SK-N-SH treated with all-trans-retinoic acid at 6 μM for 48 hours (cell line): ENCODE results near the gene PRKCZ.

Source experiments
- ARNTL ChIP-seq: fragments of 450-650 bp; formaldehyde crosslinking; IDR thresholded peaks from 2 replicates; pipeline ENCODE4 v1.5.0; 2020; ENCODE audit warnings: low read depth, mild to moderate bottlenecking, moderate library complexity, borderline replicate concordance
- CREB5 ChIP-seq: fragments of 250-450 bp; sonication (Bioruptor Pico); IDR thresholded peaks from 2 replicates; pipeline ENCODE4 v1.5.1; 2020; ENCODE audit warnings: low read depth, mild to moderate bottlenecking, moderate library complexity
- CSDC2 ChIP-seq: fragments of 250-450 bp; sonication (Bioruptor Pico); IDR thresholded peaks from 2 replicates; pipeline ENCODE4 v1.5.0; 2020; ENCODE audit warnings: mild to moderate bottlenecking, moderate library complexity
- ISL1 ChIP-seq: fragments of 250-450 bp; sonication (Bioruptor Pico); IDR thresholded peaks from 2 replicates; pipeline ENCODE4 v2.1.2; 2022; ENCODE audit warnings: mild to moderate bottlenecking, moderate library complexity
- PATZ1 ChIP-seq: fragments of 250-450 bp; sonication (Bioruptor Pico); IDR thresholded peaks from 2 replicates; pipeline ENCODE4 v1.8.0; 2020; ENCODE audit warnings: mild to moderate bottlenecking, moderate library complexity, borderline replicate concordance
- PPARA ChIP-seq: fragments of 250-450 bp; sonication (Bioruptor Pico); IDR thresholded peaks from 2 replicates; pipeline ENCODE4 v1.5.0; 2020; ENCODE audit warnings: mild to moderate bottlenecking, borderline replicate concordance
- TOX ChIP-seq: fragments of 250-450 bp; sonication (Bioruptor Pico); IDR thresholded peaks from 2 replicates; pipeline ENCODE4 v1.8.0; 2021; ENCODE audit warnings: mild to moderate bottlenecking, moderate library complexity, borderline replicate concordance
- ZNF565 ChIP-seq: fragments of 450-650 bp; formaldehyde crosslinking; conservative IDR thresholded peaks from 2 replicates; pipeline ENCODE4 v1.5.0; 2020; ENCODE audit warnings: low read depth, mild to moderate bottlenecking, moderate library complexity
- ZNF70 ChIP-seq: fragments of 450-650 bp; formaldehyde crosslinking; IDR thresholded peaks from 2 replicates; pipeline ENCODE4 v1.5.0; 2020; ENCODE audit warnings: mild to moderate bottlenecking, moderate library complexity

GRCh38 chr1:2031546-2032540 lies 18.4 kb upstream of the PRKCZ start:
- no peak for TF ChIP-seq PATZ1 (CRISPR knock-in tag)
- TF ChIP-seq ZNF70 (CRISPR knock-in tag) = no peak
- TF ChIP-seq CREB5 (CRISPR knock-in tag) = no peak
- TF ChIP-seq TOX (CRISPR knock-in tag) = no peak
- no peak for TF ChIP-seq ARNTL (CRISPR knock-in tag)
- no peak for TF ChIP-seq ISL1 (CRISPR knock-in tag)
- TF ChIP-seq ZNF565 = no peak
- no peak for TF ChIP-seq CSDC2
- no peak for TF ChIP-seq PPARA
